CD4-positive, CD25-positive, alpha-beta regulatory T cell (primary cell): ENCODE measurements around the gene CCDC178. TPM values are rescaled to one million over a fixed set of nuclear protein-coding genes. Genes with fewer than 3 reads are reported as not detected.
A peak's percentile ranks its signal among the peaks of the same experiment; 100 is the strongest.
"Not testable (repeated sequence)": the region's sequence is repeated elsewhere in the genome, so short reads cannot be mapped to it uniquely, and the experiment has no call there.

Source experiments
- ATAC-seq, 2 donors: fragments of 150-1000 bp; cut with Tn5 transposase; one replicate each; pipeline ENCODE4 v1.10.0; 2021; ENCODE audit warnings: low read depth in 2 of 2, moderate number of reproducible peaks in 2 of 2, moderate library complexity in 1 of 2
- DNase-seq, 3 donors: peaks; one replicate each; pipeline versions ENCODE4 v3.0.0 to v3.0.0-alpha.2; 2012 to 2022; ENCODE audit warnings: mixed read lengths in 1 of 3
- H3K27ac ChIP-seq: one replicate; pipeline ENCODE4 v1.7.0; 2013; ENCODE audit warnings: mild to moderate bottlenecking, low read length; ENCODE audit not compliant: insufficient read depth, poor library complexity, severe bottlenecking
- H3K27me3 ChIP-seq: one replicate; pipeline ENCODE4 v1.7.0; 2013; ENCODE audit warnings: low read length; ENCODE audit not compliant: control insufficient read depth, insufficient read depth
- H3K36me3 ChIP-seq: one replicate; pipeline ENCODE4 v1.7.0; 2013; ENCODE audit warnings: mild to moderate bottlenecking, low read length, moderate library complexity; ENCODE audit not compliant: control insufficient read depth, insufficient read depth
- H3K4me1 ChIP-seq: 2 replicates; pipeline ENCODE4 v1.7.0; 2013; ENCODE audit warnings: mild to moderate bottlenecking, low read length; ENCODE audit not compliant: insufficient read depth, control insufficient read depth, poor library complexity, severe bottlenecking
- H3K4me3 ChIP-seq: one replicate; pipeline ENCODE4 v1.7.0; 2013; ENCODE audit warnings: low read depth, mild to moderate bottlenecking, low read length, moderate library complexity
- H3K9me3 ChIP-seq, 2 experiments: 1 replicate in 1 of 2; 2 replicates in 1 of 2; pipeline ENCODE4 v1.7.0; 2013; ENCODE audit warnings: low read length in 2 of 2, mild to moderate bottlenecking in 1 of 2, moderate library complexity in 1 of 2; ENCODE audit not compliant: control insufficient read depth in 2 of 2
- H3K27ac Mint-ChIP-seq, 3 donors: one replicate each; pipeline ENCODE4 v1.8.0; 2020 to 2022; ENCODE audit warnings: mild to moderate bottlenecking in 3 of 3, mixed read lengths in 3 of 3, moderate library complexity in 2 of 3
- H3K27me3 Mint-ChIP-seq: one replicate; pipeline ENCODE4 v1.8.0; 2022; ENCODE audit warnings: mild to moderate bottlenecking, mixed read lengths
- H3K36me3 Mint-ChIP-seq: one replicate; pipeline ENCODE4 v1.8.0; 2020; ENCODE audit warnings: mixed read lengths
- H3K4me1 Mint-ChIP-seq, 4 donors: one replicate each; pipeline ENCODE4 v1.8.0; 2020 to 2022; ENCODE audit warnings: mixed read lengths in 4 of 4, mild to moderate bottlenecking in 1 of 4
- H3K4me3 Mint-ChIP-seq, 4 donors: one replicate each; pipeline ENCODE4 v1.8.0; 2020 to 2022; ENCODE audit warnings: mild to moderate bottlenecking in 4 of 4, mixed read lengths in 4 of 4, moderate library complexity in 3 of 4
- H3K9me3 Mint-ChIP-seq, 7 donors: one replicate each; pipeline ENCODE4 v1.8.0; 2020 to 2022; ENCODE audit warnings: mixed read lengths in 7 of 7, mild to moderate bottlenecking in 3 of 7, moderate library complexity in 2 of 7
- polyA plus RNA-seq, 4 donors: library from polyadenylated mRNA; unstranded; fragments of 300-500 nt; fragmentation: Illumina TruSeq; gene quantifications; one replicate each; pipeline ENCODE4 v1.2.3, GENCODE V29; 2021
- total RNA-seq: library from RNA; stranded (reverse); gene quantifications from one replicate; pipeline ENCODE4 v1.2.3, GENCODE V29; 2022

CCDC178 gene
- total and polyA plus RNA-seq, 5 donors from 2014 or later, result not detected

DNA sequence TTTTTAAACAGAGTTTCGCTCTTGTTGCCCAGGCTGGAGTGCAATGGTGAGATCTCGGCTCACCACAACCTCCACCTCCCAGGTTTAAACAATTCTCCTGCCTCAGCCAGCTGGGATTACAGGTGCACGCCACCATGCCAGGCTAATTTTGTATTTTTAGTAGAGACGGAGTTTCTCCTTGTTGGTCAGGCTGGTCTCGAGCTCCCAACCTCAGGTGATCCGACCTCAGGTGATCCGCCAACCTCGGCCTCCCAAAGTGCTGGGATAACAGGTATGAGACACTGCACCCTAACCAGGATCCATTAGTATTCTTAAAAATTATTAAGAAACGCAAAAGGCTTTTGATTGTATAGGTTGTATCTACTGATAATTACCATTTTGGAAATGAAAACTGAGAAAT, 276.4 kb downstream of the CCDC178 start:
- not testable (repeated sequence) for H3K4me3 ChIP-seq, H3K4me1 ChIP-seq, H3K36me3 Mint-ChIP-seq, H3K27ac ChIP-seq, H3K9me3 ChIP-seq, H3K27me3 Mint-ChIP-seq, ATAC-seq, H3K27ac Mint-ChIP-seq, H3K4me1 Mint-ChIP-seq, H3K27me3 ChIP-seq, DNase-seq, H3K36me3 ChIP-seq, H3K4me3 Mint-ChIP-seq
- H3K9me3 Mint-ChIP-seq, result peaks cover 0 to 23% (median 5%) of the 10 kb centered on the region in 7 donors

DNA sequence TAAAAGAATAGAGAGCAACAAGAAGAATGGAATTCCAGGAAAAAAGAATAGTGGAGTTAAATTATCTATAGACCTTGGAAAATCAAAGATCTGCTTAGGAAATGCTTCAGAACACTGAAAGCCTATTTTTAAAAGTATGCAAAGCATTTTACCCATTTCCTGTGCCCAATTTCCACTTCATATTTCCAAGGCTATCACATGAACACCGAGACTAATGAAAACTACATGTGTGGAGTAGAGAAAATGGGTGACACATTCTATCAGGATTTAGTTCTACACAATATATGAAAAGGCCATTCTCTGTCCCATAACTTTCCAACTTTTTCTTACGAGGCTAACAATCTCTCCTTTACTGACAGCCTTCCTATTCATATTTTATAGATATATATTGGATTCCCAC, 279.4 kb downstream of the CCDC178 start:
- no peak overlapping the region for H3K4me3 ChIP-seq
- no peak for DNase-seq
- no peak overlapping the region for H3K27ac ChIP-seq
- H3K4me1 Mint-ChIP-seq, result no peaks in the 10 kb centered on the region
- H3K36me3 Mint-ChIP-seq, result no peaks in the 10 kb centered on the region
- no peaks in the 10 kb centered on the region for H3K36me3 ChIP-seq
- no peak overlapping the region for H3K27ac Mint-ChIP-seq
- no peak for ATAC-seq
- peaks cover 0 to 16% (median 2%) of the 10 kb centered on the region in 7 donors for H3K9me3 Mint-ChIP-seq
- H3K9me3 ChIP-seq, result no peaks in the 10 kb centered on the region
- H3K4me1 ChIP-seq, result no peaks in the 10 kb centered on the region
- no peaks in the 10 kb centered on the region for H3K27me3 ChIP-seq
- H3K4me3 Mint-ChIP-seq, result no peak overlapping the region
- no peaks in the 10 kb centered on the region for H3K27me3 Mint-ChIP-seq

- Histone ChIP-seq H3K4me3 (no peak overlapping the region), H3K9me3 (no peaks in the 10 kb centered on the region), H3K4me1 (no peaks in the 10 kb centered on the region), H3K36me3 (no peaks in the 10 kb centered on the region), H3K27me3 (no peaks in the 10 kb centered on the region), H3K27ac (no peak overlapping the region)
- H3K4me1 Mint-ChIP-seq, result no peaks in the 10 kb centered on the region
- no peak overlapping the region for H3K4me3 Mint-ChIP-seq
- ATAC-seq, result no peak
- no peak overlapping the region for H3K27ac Mint-ChIP-seq
- no peaks in the 10 kb centered on the region for H3K27me3 Mint-ChIP-seq
- DNase-seq, result no peak
- no peaks in the 10 kb centered on the region for H3K36me3 Mint-ChIP-seq
- H3K9me3 Mint-ChIP-seq, result peaks cover 1 to 22% (median 3%) of the 10 kb centered on the region in 7 donors
These were observed 281.4 kb downstream of the CCDC178 start for GRCh38 chr18:33159151-33159550.

GRCh38 chr18:33157893-33158292, 282.6 kb downstream of the CCDC178 start:
- DNase-seq, result no peak
- Mint-ChIP-seq H3K27me3 (no peaks in the 10 kb centered on the region), H3K9me3 (peaks cover 1 to 24% (median 3%) of the 10 kb centered on the region in 7 donors), H3K4me3 (no peak overlapping the region), H3K27ac (no peak overlapping the region), H3K4me1 (no peaks in the 10 kb centered on the region), H3K36me3 (no peaks in the 10 kb centered on the region)
- Histone ChIP-seq H3K4me1 (no peaks in the 10 kb centered on the region), H3K9me3 (no peaks in the 10 kb centered on the region), H3K27ac (no peak overlapping the region), H3K27me3 (no peaks in the 10 kb centered on the region), H3K36me3 (no peaks in the 10 kb centered on the region), H3K4me3 (no peak overlapping the region)
- no peak for ATAC-seq

GRCh38 chr18:33156906-33157470, 283.5 kb downstream of the CCDC178 start:
- H3K36me3 Mint-ChIP-seq, result no peaks in the 10 kb centered on the region
- Histone ChIP-seq H3K27me3 (no peaks in the 10 kb centered on the region), H3K36me3 (no peaks in the 10 kb centered on the region), H3K4me3 (no peak overlapping the region), H3K27ac (no peak overlapping the region), H3K9me3 (no peaks in the 10 kb centered on the region), H3K4me1 (no peaks in the 10 kb centered on the region)
- DNase-seq (no peak), ATAC-seq (no peak)
- H3K27ac Mint-ChIP-seq, result no peak overlapping the region
- no peaks in the 10 kb centered on the region for H3K27me3 Mint-ChIP-seq
- no peaks in the 10 kb centered on the region for H3K4me1 Mint-ChIP-seq
- H3K9me3 Mint-ChIP-seq, result peaks cover 1 to 19% (median 4%) of the 10 kb centered on the region in 7 donors
- H3K4me3 Mint-ChIP-seq, result no peak overlapping the region

GRCh38 chr18:33154049-33154448, 286.5 kb downstream of the CCDC178 start:
- Histone ChIP-seq H3K4me3 (no peak overlapping the region), H3K27me3 (no peaks in the 10 kb centered on the region), H3K9me3 (no peaks in the 10 kb centered on the region), H3K4me1 (no peaks in the 10 kb centered on the region), H3K36me3 (no peaks in the 10 kb centered on the region), H3K27ac (no peak overlapping the region)
- DNase-seq (no peak), ATAC-seq (no peak)
- Mint-ChIP-seq H3K27ac (peak overlapping the region in 1 of 3 donors; percentile 2), H3K27me3 (no peaks in the 10 kb centered on the region), H3K9me3 (peaks cover 3 to 19% (median 6%) of the 10 kb centered on the region in 7 donors), H3K4me3 (no peak overlapping the region), H3K4me1 (no peaks in the 10 kb centered on the region), H3K36me3 (no peaks in the 10 kb centered on the region)

DNA sequence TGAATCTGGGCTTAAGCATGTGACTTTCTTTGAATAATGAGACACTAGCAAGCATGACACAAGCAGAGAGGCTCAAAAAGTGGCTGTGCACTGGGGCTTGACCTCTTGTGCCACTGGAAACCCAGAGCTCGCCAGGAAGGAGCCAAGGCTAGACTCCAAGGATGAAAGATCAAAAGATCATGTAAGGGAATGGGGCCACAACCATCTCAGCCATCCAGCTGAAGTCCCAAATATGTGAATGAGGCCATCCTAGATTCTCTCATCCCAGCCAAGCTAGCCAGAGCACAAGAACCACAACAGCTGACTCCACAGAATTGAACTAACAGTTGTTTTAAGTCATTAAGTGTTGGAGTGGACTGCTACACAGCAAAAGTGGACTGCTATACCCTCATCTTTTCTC, 288.1 kb downstream of the CCDC178 start:
- H3K9me3 ChIP-seq, result no peaks in the 10 kb centered on the region
- no peak for ATAC-seq
- H3K27ac Mint-ChIP-seq, result no peak overlapping the region
- no peaks in the 10 kb centered on the region for H3K36me3 Mint-ChIP-seq
- H3K27ac ChIP-seq, result no peak overlapping the region
- H3K27me3 Mint-ChIP-seq, result no peaks in the 10 kb centered on the region
- H3K9me3 Mint-ChIP-seq, result peaks cover 3 to 21% (median 7%) of the 10 kb centered on the region in 7 donors
- H3K4me1 ChIP-seq, result no peaks in the 10 kb centered on the region
- no peak overlapping the region for H3K4me3 ChIP-seq
- H3K4me3 Mint-ChIP-seq, result no peak overlapping the region
- no peak for DNase-seq
- H3K4me1 Mint-ChIP-seq, result no peaks in the 10 kb centered on the region
- no peaks in the 10 kb centered on the region for H3K36me3 ChIP-seq
- no peaks in the 10 kb centered on the region for H3K27me3 ChIP-seq

DNA sequence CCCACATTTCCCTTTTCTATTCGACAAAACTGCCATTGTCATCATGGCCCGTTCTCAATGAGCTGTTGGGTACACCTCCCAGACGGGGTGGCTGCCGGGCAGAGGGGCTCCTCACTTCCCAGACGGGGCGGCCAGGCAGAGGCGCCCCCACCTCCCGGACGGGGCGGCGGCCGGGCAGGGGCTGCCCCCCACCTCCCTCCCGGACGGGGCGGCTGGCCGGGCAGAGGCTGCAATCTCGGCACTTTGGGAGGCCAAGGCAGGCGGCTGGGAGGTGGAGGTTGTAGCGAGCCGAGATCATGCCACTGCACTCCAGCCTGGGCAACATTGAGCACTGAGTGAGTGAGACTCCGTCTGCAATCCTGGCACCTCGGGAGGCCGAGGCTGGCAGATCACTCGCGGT, 292.7 kb downstream of the CCDC178 start:
- not testable (repeated sequence) for H3K27me3 Mint-ChIP-seq, DNase-seq, H3K4me1 ChIP-seq, H3K4me3 ChIP-seq, H3K4me1 Mint-ChIP-seq, H3K4me3 Mint-ChIP-seq, H3K27me3 ChIP-seq, H3K27ac Mint-ChIP-seq, H3K36me3 Mint-ChIP-seq, ATAC-seq, H3K36me3 ChIP-seq, H3K9me3 ChIP-seq, H3K27ac ChIP-seq
- peaks cover 1 to 20% (median 13%) of the 10 kb centered on the region in 7 donors for H3K9me3 Mint-ChIP-seq
